Measurements from ENCODE around the gene MMRN2.

DNA sequence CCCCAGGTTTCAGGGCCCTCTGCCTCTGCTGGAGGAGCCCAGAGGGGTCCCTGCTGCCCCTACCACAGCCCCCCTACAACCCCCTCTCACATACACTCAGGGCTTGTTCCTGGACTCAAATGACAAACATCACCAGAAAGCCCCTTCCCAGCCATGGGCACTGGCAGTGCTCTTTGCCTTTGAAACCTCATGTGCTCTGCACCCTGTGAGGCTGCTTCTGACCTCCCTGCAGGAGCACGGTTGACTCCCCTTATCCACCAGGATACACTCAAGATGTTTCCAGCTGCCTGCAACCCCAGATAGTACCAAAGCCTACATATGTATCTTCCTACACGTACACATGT, 7.4 kb upstream of the MMRN2 start:
- TF ChIP-seq TAF1 (IDR thresholded peaks at IDR 0.05; ENCODE audit: borderline replicate concordance, low read depth, low read length) (no peak), EP300 (IDR thresholded peaks at IDR 0.05; ENCODE audit: borderline replicate concordance in 1 of 2, low read depth in 1 of 2, low read length in 1 of 2) (no peak), NRF1 (IDR thresholded peaks at IDR 0.05; ENCODE audit: low read depth, low read length) (no peak), GABPA (IDR thresholded peaks at IDR 0.05; ENCODE audit: low read depth) (no peak), MEF2A (IDR thresholded peaks at IDR 0.05; ENCODE audit: borderline replicate concordance, low read depth) (no peak), POLR2AphosphoS5 (IDR thresholded peaks at IDR 0.05; ENCODE audit: low read depth, low read length) (no peak), MXI1 (IDR thresholded peaks at IDR 0.05; ENCODE audit: low read depth, low read length) (no peak)
- TF ChIP-seq, protein P1, sequence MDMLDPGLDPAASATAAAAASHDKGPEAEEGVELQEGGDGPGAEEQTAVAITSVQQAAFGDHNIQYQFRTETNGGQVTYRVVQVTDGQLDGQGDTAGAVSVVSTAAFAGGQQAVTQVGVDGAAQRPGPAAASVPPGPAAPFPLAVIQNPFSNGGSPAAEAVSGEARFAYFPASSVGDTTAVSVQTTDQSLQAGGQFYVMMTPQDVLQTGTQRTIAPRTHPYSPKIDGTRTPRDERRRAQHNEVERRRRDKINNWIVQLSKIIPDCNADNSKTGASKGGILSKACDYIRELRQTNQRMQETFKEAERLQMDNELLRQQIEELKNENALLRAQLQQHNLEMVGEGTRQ (IDR thresholded peaks at IDR 0.05; ENCODE audit: borderline replicate concordance, low read depth, low read length) = no peak
- TF ChIP-seq, protein P2, sequence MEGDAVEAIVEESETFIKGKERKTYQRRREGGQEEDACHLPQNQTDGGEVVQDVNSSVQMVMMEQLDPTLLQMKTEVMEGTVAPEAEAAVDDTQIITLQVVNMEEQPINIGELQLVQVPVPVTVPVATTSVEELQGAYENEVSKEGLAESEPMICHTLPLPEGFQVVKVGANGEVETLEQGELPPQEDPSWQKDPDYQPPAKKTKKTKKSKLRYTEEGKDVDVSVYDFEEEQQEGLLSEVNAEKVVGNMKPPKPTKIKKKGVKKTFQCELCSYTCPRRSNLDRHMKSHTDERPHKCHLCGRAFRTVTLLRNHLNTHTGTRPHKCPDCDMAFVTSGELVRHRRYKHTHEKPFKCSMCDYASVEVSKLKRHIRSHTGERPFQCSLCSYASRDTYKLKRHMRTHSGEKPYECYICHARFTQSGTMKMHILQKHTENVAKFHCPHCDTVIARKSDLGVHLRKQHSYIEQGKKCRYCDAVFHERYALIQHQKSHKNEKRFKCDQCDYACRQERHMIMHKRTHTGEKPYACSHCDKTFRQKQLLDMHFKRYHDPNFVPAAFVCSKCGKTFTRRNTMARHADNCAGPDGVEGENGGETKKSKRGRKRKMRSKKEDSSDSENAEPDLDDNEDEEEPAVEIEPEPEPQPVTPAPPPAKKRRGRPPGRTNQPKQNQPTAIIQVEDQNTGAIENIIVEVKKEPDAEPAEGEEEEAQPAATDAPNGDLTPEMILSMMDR (IDR thresholded peaks at IDR 0.05) = no peak
- TF ChIP-seq, protein P3, sequence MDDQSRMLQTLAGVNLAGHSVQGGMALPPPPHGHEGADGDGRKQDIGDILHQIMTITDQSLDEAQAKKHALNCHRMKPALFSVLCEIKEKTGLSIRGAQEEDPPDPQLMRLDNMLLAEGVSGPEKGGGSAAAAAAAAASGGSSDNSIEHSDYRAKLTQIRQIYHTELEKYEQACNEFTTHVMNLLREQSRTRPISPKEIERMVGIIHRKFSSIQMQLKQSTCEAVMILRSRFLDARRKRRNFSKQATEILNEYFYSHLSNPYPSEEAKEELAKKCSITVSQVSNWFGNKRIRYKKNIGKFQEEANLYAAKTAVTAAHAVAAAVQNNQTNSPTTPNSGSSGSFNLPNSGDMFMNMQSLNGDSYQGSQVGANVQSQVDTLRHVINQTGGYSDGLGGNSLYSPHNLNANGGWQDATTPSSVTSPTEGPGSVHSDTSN (IDR thresholded peaks at IDR 0.05) = no peak
